ENCODE data around the gene NKD1.
A peak's percentile ranks its signal among the peaks of the same experiment; 100 is the strongest.

The NKD1 gene

DNA sequence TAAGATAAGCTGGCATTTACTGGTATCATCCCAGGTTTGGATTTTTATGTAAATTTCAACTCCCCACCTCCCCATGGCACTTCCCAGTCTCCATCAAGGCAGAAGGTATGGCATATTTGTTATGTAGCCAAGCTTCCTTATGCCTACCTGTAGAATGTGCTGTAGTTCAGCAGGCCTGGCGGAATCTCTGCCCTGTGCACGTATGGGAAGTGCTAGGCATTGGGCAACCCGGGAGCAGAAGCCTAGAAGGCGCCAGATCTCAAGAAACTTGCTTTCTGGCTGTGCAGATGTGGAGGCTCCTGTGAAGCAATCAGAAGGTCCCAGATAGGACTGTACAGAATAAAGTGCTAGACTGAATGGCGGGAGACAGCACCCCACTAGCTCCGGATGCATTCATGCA is 68.2 kb downstream of the NKD1 start:
- no peak for DNase-seq

DNA sequence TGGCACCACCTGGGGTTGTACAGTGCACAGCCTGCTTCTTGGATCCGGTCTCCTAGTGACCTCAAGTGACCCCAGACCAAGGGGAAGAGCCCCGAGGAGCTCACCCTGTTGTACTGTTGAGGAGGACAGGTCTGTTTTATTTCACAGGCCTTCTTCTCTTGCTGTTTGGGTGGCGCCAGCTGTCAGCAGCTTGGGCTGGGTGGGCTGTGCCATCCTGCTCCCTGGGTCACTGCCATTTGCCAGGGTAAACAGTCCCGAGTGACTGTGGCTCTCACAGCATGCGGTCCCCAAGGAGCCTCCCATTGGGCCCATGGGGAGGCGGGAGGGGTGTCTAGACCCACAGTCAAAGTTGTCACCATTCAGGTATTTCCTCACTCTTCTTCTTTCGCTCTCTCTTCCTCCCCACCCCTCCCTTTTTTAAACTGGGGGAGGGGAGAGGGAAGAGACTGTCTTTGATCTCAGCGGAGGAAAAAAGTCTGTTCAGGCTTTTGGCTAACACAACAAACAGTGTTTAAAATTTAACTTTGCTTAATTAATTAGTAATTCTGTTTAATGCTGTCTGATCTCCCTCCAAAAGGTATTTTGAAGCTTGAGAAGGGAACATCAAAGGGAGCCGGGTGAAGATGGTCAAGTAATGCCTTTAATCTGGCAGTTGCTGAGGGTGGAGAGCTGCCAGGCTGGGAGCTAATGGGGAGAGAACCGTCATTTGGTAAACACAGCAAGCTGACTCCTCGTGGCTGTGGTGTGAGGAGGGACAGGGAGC is 68.9 kb downstream of the NKD1 start:
- DNase-seq = no peak

DNA sequence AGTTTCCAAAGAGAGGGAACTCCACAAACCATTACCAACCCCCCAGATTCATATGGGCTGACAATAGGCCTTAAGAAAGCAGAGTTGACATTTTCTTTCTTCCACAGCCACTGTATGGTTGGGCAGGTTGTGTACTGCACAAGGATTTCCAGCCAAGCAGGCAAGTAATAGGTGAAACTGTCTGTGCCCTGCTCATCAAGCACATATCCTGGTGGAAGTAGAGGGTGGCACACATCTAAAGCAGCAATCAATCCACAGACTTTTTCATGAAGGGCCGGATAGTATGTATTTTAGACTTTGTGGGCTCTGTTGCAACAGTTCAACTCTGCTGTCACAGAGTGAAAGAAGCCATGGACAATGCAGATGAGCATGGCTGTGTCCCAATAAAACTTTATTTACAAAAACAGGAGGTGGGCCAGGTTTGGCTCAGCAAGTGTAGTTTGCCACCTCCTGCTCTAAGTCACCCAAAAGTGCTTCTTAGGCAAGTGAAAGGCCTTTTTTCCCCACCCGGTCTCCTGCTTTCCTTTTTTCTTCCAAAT is 69.5 kb downstream of the NKD1 start:
- DNase-seq = no peak

DNA sequence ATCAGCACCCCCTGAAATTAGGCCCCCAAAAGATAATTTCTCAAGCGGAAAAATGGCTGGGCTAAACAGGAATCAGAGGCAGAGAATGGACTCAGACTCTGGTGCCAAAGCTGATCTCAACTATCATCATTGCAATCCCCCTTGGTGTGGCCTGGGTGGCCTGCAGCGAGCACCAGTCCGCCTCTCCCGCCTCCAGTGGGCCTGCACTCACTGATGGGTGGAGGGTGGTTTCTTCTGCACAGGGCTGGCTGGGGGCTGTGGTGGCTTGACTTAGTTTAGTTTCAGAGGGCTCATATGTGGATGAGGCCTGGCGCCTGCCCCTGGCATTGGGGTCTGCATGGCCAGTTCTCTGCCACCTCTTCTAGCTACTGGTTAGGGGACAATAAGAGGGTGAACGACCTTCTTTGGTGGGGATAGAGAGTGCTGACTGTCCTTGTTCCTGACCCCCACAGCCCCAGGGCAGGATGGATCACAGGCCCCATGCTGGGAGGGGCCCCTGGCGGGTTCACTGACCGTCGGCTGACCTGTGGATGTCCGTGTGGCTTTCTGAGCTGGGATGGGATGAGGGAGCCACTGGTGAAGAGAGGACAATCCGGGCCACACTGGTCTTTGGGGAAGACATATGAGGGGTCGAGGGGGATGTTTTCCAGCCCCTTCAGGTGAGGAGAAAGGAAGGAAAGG is 70.2 kb downstream of the NKD1 start:
- no peak for DNase-seq

DNA sequence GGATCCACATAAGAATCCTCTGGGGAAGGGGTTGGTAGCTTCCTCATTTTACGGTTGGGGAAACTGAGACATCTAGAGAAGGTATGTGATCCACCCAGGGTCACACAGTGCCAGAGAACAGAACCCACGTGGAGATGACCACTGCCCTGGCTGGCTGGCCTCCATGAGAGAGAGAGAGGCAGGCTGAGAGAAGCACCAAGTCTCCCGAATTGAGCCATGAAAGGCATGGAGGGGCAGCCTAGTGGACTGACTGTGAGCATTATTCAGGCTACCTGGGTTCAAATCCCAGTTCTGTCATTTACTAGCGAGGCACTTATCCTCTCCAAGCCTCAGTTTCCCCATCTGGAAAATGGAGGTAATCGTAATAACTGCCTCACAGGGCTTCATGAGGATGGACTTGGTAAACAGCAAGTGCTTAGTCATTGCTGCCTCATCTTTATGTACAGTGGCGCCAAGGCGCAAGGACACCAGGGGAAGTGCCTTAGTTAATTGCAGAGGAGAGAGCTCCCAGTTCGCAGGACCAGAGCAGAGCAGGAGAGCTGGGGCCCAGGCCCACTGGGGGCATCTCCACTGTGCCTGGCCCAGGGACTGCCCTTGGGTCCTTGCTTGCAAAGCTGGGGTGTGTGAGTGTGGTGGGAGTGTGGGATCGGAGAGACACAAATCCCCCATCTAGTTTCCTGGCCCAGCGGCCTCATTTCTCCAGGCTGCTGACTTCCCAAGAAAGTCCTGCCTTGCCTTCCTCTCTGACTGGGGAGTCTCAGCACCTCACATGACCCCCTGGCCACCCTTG is 71.7 kb downstream of the NKD1 start:
- DNase-seq = no peak

DNA sequence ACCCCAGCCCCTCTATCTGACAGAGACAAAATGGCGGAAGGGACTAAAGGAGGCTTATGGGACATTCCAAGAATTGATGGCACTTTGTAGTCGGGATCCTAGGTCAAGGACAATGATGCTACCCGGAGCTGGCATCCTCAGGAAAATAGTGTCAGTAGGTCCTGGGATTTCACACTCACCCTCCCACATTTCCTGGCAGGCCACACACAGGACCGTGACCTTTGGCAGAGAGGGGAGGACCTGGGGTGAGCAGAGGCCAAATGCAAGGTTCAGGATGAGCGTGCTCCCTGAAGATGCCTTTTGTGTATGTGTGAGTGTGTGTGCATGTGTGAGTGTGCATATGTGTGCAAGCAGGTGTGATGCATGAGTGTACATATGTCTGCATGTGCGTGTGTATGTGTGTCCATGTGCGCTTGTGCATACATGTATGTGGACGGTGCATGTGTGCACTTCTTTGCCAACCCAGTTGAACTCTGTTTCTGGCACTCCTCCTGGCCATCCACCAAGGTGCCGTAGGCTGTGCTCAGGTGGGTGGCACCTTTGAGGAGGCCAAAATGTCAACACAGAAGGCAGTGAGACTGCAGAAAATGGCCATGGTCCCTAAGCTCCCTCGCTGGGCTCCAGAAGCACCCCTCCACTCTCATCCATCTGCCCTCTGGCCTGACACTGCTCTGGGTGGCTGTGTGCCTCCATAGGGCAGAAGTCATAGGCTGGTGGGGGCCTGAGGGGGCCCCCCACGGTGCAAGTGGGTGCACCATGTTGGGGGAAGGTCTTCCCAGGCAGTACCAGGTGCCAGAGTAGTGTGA is 72.7 kb downstream of the NKD1 start:
- DNase-seq = no peak

DNA sequence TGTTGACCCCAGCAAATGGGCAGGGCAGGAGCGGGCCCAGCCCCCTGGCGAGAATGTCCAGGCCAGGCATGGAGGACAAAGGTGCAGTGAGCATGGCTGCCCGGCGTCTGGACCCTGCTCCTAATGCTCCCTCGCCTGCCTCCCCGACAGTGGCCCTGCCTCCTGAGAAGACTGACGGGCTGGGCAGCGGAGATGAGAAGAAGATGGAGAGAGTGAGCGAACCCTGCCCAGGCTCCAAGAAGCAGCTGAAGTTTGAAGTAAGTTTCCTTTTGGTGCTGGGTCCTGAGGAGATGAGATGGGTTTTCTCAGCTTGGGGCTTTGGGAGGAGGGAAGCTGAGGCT is 73.2 kb downstream of the NKD1 start:
- DNase-seq = no peak

DNA sequence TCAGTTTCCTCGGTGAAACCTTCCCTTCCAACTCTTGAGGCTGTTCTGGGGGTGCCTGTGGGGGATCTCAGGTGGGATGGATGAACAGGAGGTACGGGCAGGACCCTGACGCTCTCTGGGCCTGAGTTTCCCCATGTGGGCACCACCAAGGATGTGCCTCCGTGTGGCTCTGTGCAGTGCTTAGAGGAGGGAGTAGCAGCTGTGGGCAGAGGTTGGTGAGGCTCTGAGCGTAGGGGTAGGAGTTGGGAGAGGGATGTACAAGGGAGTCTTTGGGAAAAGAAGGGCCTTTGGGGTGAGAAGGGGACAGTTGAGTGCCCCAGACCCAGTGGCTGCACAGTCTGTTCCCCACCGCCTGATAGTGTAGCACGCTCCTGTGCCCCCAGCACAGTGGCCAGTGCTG is 73.8 kb downstream of the NKD1 start:
- DNase-seq = no peak

DNA sequence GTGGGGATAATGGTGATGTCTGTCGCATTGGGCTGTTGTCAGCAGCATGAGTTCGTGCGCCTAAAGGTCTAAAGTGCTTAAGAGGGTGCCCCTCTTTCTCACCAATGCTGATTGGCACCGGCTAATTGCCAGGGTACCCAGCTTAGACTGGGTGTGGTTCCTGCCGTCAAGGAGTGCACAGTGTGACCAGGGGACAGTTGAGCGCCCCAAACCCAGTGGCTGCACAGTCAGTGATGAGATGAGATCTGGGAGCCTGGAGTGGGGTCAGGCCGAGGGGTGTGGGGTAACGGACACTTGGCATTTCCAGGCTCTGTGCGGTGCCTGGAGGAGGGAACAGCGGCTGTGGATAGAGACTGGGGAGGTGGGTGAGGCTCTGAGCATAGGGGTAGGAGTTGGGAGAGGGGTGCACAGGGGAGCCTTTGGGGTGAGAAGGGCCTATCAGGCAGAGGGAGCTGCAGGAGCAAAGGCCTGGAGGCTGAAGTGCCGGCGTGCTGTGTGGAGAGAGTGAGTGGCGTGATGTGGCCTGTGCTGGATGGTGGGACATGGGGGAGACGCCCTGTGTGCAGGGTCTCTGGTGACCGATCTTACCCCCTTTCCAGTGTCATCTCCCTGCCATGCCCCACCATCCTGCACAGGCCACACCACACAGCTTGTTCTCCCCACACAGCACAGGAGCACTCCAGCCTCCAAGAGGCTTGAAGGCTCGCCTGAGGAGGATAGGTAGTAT is 74.6 kb downstream of the NKD1 start:
- no peak for DNase-seq

DNA sequence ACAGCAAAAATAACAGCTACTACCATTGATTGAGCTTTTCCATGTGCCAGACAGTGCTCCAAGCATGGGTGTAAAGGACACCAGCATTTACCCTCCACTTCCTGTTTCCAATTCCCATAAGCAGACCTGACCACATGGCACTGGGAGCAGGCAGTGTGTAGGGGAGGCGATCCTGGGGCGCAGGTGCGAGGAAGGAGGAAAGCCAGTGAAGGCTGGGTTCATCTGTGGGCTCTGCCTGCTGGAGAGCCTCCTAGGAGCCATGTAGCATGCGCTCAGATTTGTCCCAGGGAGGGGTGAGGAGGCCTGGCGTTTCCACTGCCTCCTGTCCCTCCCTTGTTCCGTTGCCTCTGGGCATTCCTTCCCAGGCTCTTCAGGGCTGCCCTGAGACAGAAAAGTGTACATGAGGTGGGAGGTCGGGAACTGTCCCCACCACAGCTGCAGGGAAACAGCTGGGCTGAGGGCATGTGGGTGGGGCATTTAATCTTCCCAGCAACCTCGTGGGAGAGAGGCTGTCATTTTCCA is 76.3 kb downstream of the NKD1 start:
- DNase-seq = no peak

DNA sequence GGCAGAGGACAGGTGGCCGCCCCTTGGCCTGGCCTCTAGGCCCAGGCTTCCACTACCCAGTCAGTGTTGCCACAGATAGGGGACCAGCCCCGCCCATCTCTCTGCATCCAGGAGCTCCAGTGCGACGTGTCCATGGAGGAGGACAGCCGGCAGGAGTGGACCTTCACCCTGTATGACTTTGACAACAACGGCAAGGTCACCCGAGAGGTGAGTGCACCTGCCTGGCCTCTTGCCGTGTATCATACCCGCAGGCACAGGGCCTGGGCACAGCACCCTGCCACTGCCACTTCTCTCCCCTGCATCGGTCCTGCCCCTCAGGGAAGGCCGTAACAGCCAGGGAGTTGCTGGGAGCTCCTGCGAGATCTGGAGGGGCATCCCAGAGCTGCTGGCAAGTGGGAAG is 77.2 kb downstream of the NKD1 start:
- no peak for DNase-seq

DNA sequence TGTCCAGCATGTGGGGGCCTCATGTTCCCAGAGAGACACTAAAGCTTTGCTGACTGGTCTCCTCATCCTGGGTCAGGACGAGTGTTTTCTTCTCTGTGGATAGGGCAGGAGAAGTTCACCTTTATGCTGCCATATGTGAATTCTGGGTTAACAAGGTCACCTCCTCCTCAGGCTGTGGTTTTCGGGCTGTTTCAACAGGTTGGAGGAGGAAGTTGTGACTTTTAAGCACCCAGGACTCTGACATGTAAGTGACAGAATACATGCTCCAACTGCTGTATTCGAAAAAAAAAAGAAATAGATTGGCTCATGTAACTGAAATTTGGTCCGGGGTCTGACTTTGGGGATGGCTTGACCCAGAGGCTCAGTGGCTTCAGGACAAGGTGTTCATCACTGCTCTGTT is 78.7 kb downstream of the NKD1 start:
- no peak for DNase-seq

DNA sequence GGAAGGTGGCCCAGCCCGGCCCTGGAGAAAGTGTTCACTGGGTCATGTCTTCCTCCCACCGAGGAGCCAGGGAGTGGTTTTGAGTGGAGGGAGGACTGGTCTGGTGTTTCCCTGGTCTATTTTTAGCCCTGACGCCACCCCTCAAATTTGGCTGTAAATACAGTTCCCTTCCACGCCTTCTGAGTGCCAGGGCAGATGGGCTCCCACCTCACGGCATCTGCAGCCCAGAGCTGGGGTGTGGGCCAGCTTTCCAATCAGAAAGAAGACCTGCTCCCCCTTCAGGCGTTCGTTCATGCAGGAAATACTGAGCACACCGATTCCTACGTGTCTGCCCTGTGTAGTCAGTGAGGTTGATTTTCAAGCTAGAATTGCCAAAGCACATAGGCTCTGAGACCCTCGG is 79.2 kb downstream of the NKD1 start:
- DNase-seq = peak; percentile 20

DNA sequence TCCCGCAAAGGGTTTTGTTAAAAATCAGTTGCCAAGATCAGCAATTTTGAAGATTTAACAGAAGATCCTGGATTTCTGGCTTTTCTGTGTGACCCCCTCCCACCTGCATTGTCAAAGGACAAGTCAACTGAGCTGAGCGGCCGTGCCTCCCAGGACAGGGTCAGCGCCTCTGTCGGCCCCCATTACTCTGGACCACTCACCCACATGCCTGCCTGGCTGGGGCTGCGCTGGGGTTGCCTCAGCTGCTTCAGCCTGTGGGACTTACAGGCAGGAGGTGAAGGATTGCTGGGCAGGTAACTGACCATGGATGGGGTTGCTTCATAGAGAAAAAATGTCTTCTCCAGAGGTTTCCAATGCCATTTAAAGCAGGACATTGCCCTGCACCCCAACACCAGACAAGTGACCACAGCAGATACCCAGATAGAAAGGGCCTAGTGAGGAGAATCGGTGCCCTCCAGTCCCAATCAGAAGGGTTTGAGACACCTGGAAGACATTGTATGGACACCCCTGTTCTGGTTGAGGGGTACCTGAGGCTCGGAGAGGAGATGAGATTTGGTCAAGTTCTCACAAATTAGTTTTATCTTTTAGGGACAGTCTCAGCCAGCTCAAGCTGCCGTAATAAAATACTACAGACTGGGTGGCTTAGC is 80.1 kb downstream of the NKD1 start:
- no peak for DNase-seq

DNA sequence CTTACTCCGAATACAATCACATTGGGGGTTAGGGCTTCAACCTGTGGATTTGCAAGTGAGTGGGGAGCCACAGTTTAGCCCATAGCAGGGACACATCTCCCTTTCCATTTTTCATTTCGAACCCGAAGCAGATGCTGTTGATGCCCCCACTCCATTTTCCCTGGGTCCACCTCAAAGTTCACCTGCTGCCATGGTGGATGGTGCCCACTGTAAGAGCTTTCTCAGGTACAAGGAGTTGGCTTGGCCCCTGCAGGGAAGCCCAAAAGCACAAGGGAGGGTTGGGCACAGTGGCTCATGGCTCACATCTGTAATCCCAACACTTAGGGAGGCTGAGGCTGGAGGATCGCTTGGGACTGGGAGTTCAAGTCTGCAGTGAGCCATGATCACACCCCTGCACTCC is 81.1 kb downstream of the NKD1 start:
- no peak for DNase-seq

DNA sequence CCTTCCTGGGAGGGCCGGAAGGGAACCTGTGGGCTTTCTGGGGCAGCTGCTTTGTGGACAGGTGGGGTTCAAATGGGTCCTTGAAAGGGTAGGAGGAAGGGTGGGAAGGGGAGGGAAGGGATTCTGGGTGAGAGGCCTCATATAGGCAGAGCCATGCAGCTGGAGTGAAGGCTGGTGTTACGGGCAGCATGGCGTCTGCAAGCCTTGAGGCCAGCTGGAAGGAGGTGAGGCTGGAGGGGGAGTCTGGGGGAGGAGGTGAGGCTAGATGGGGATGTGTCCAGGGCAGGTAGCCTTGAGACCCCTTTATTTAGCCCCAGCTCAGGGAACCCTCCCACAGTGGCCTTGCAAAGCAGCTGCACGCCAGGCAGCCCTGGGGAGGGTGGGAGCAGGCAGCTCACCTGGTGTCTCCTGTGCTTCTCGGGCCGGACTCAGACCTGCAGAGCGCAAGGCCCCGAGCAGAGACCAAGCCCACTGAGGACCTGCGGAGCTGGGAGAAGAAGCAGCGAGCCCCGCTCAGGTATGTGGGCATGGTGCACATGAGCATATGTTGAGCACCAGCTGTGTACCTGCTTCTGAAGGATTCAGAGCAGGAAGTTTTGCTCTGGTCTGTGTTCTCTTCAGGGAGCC is 82.3 kb downstream of the NKD1 start:
- no peak for DNase-seq

DNA sequence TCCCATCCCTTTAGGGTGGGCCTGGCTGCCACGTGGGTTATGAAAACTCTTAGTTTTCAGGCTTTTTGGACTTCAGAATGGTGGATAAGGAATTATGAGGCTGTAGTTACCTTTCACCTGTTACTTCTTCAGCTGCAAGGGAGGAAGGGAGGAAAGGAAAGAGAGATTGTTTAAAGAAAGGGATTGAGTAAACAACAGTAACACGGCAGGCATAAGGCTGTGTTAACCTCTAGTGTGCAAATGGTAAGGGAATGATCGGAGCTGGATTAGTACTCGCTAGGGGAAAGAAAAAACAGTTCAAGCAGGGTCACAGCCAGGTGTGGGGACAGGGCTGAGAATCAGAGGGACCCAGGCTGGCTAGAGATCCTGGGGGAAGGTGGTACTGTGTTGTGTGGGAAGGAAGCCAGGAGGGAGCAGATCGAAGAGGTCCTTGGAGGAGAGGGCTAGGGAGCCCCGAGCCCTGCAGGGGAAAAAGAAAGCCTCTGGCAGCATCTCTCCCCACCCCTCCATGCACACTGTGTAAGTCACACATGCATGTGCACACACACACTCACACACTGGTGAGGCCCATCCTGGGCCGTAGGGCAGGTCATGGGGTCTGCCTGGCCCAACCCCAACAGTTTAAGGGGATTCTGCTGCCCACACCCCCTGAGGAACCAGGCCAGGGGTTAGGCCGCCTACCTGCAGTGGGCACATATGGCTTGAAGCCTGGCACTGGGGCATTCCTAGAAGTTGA is 83.2 kb downstream of the NKD1 start:
- no peak for DNase-seq

DNA sequence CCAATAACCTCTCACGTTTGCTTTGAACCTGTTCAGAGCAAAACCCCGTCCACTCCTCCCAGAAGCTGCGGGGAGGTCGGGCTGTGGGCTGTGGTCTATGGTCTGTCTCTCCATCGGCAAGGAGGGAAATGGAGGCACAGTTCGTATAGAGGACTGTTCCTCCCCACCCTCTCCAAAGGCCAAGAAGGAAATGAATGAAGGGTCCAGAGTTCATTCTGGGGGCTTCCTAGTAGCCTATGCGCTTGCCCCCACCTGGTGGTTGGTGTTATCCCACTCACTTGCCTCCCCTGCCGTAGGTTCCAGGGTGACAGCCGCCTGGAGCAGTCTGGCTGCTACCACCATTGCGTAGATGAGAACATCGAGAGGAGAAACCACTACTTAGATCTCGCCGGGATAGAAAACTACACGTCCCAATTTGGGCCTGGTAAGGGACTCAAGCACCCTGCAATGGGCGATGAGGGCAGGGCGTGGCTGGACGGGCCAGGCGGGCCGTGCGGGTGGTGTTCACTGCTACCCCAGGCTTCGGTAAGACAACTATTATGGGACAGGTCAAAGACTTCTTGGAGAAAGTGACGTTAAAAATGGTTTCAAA is 83.9 kb downstream of the NKD1 start:
- no peak for DNase-seq

DNA sequence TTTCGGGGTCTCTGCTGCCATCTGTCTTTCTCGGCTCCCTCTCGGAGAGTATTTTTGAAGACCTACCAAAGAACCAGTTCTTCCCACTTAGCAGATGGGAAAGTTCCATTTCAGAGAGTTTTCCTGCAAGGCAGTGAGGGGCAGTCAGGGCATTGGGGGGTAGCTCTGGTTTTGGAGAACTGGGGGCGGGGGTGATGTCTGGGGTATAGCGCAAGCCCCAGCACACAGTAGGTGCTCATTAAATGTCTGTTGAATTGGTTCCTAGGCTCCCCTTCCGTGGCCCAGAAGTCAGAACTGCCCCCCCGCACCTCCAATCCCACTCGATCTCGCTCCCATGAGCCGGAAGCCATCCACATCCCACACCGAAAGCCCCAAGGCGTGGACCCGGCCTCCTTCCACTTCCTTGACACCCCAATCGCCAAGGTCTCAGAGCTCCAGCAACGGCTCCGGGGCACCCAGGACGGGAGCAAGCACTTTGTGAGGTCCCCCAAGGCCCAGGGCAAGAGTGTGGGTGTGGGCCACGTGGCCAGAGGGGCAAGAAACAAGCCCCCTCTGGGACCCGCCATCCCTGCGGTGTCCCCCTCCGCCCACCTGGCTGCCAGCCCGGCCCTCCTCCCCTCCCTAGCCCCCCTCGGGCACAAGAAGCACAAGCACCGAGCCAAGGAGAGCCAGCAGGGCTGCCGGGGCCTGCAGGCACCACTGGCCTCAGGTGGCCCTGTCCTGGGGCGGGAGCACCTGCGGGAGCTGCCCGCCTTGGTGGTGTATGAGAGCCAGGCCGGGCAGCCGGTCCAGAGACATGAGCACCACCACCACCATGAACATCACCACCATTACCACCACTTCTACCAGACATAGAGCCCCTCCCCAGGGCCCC is 85.0 kb downstream of the NKD1 start:
- DNase-seq = no peak

Data from effector CD4-positive, alpha-beta T cell (primary cell).